Bronchial epithelial cell (primary cell): ENCODE results near the gene AGAP1. TPM values are rescaled to one million over a fixed set of nuclear protein-coding genes. Genes with fewer than 3 reads are reported as not detected.

Experiments used
- DNase-seq: peaks from one replicate; pipeline ENCODE4 v3.0.0-alpha.2; 2010; ENCODE audit warnings: low read depth
- FAIRE-seq: peaks from 2 replicates; lab custom pipeline; 2011; peaks lifted over from hg19 to GRCh38; lab: Jason Lieb, UNC
- H3K27me3 ChIP-seq: 2 replicates; pipeline ENCODE4 v1.5.1; 2011; ENCODE audit warnings: low read length; ENCODE audit not compliant: control insufficient read depth, insufficient read depth
- H3K36me3 ChIP-seq: 2 replicates; pipeline ENCODE4 v1.5.1; 2011; ENCODE audit warnings: low read length; ENCODE audit not compliant: control insufficient read depth, insufficient read depth
- H3K4me3 ChIP-seq: 2 replicates; pipeline ENCODE4 v1.5.1; 2011; ENCODE audit warnings: mild to moderate bottlenecking, low read depth, low read length, control low read depth
- total RNA-seq: library from RNA; depleted of rRNA; stranded (reverse); fragments of >200 nt; gene quantifications from 2 replicates; pipeline ENCODE4 v1.2.1, GENCODE V29; 2014
- TF ChIP-seq, protein P1 (sequence below): IDR thresholded peaks from 2 replicates; pipeline ENCODE4 v1.5.1; 2011; ENCODE audit warnings: mild to moderate bottlenecking, moderate library complexity, low read length, control low read depth, inconsistent platforms; ENCODE audit not compliant: insufficient read depth, severe bottlenecking

Gene AGAP1
- total RNA-seq, 1 donor from 2014 or later: 22.4 TPM

DNA sequence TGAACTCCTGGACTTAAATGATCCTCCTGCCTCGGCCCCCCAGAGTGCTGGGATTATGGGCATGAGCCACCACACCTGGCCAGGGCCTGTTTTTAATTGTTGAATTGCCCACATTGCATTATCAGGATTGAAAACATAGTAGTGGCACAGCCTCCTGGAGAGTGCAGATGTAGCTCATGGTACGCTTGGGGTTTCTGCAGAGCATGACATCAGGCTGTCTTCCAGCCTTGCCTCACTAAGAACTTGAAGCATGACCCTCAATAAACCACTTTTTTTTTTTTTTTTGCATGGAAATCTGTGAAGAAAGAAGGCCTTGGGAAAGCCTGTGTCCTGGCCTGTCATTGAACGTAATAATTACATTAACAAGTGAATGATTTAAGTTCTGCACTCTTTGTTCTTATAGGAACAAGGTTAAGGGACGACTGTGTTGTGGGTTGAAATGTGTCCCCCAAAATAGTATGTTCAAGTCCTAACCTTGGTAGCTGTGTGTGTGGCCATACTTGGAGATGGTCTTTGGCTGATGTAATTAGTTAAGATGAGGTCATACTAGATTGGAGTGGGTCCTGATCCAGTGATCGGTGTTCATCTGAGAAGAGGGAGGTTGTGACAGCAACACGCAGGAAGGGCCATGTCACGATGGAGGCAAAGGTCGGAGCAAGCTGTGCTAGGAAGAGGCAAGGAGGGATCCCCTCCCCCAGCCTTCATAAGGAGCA, 90.2 kb downstream of the AGAP1 start:
- no peak overlapping the region for H3K4me3 ChIP-seq
- TF ChIP-seq, protein P1, sequence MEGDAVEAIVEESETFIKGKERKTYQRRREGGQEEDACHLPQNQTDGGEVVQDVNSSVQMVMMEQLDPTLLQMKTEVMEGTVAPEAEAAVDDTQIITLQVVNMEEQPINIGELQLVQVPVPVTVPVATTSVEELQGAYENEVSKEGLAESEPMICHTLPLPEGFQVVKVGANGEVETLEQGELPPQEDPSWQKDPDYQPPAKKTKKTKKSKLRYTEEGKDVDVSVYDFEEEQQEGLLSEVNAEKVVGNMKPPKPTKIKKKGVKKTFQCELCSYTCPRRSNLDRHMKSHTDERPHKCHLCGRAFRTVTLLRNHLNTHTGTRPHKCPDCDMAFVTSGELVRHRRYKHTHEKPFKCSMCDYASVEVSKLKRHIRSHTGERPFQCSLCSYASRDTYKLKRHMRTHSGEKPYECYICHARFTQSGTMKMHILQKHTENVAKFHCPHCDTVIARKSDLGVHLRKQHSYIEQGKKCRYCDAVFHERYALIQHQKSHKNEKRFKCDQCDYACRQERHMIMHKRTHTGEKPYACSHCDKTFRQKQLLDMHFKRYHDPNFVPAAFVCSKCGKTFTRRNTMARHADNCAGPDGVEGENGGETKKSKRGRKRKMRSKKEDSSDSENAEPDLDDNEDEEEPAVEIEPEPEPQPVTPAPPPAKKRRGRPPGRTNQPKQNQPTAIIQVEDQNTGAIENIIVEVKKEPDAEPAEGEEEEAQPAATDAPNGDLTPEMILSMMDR: no peak
- FAIRE-seq (no peak), DNase-seq (no peak)
- H3K27me3 ChIP-seq: no peaks in the 10 kb centered on the region
- no peaks in the 10 kb centered on the region for H3K36me3 ChIP-seq

GRCh38 chr2:235584638-235585007, 90.8 kb downstream of the AGAP1 start:
- no peak for DNase-seq
- TF ChIP-seq, protein P1: no peak
- no peaks in the 10 kb centered on the region for H3K36me3 ChIP-seq
- H3K27me3 ChIP-seq: no peaks in the 10 kb centered on the region
- H3K4me3 ChIP-seq: no peak overlapping the region
- FAIRE-seq: no peak

DNA sequence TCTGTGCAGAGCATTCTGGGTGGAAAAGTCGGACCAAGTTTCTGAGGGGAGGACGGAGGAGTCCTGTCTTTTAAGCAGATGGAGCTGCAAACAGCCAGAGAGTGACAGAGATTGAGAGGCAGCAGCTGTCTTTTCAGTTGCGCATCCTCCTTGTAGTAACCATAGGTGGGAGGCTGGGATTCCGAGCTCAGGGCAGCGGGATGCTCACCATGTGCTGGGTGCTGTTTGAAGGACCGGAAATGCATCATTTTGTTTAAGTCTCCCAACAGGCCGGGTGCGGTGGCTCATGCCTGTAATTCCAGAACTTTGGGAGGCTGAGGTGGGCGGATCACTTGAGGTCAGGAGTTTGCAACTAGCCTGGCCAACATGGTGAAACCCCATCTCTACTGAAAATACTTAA, 93.4 kb downstream of the AGAP1 start:
- TF ChIP-seq, protein P1: no peak
- Histone ChIP-seq H3K36me3 (no peaks in the 10 kb centered on the region), H3K4me3 (no peak overlapping the region), H3K27me3 (no peaks in the 10 kb centered on the region)
- DNase-seq: no peak
- no peak for FAIRE-seq

- H3K27me3 ChIP-seq: no peaks in the 10 kb centered on the region
- H3K4me3 ChIP-seq: no peak overlapping the region
- TF ChIP-seq, protein P1: no peak
- no peaks in the 10 kb centered on the region for H3K36me3 ChIP-seq
- FAIRE-seq (no peak), DNase-seq (no peak)
Observed at GRCh38 chr2:235588750-235589149, 94.9 kb downstream of the AGAP1 start.

DNA sequence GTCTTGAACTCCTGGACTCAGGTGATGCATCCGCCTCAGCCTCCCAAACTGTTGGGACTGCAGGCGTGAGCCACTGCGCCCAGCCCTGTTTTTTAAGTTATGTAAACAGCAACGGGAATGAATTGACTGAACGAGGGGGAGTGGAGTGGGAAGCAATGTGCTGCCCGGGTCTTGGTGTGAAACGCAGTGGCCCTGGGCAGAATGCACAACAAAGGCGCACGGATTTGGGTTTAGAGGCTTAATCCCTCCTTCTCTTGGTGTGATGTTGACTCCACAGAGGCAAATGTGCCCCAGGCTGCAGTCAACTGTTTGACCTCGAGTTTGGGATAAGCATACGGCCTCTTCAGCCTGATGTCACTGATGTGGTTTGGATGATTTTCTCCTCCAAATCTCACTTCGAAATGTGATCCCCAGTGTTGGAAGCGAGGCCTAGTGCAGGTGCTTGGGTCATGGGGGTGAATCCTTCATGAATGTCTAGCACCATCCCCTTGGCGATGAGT, 97.4 kb downstream of the AGAP1 start:
- no peak for DNase-seq
- no peaks in the 10 kb centered on the region for H3K27me3 ChIP-seq
- FAIRE-seq: no peak
- TF ChIP-seq, protein P1: no peak
- H3K36me3 ChIP-seq: peaks cover 2% of the 10 kb centered on the region
- H3K4me3 ChIP-seq: no peak overlapping the region
